ENCODE results near the gene LSP1. TPM values are rescaled to one million over a fixed set of nuclear protein-coding genes. Genes with fewer than 3 reads are reported as not detected.

The LSP1 gene
- total and polyA plus RNA-seq, 2 of the 8 experiments (the other 6 are each of a cell fraction or from before 2014, with no cell fraction given): 0.03 TPM; not detected in 1

GRCh38 chr11:1810761-1811160 is 42.1 kb upstream of the LSP1 start (continued):
- TF ChIP-seq, protein P1, sequence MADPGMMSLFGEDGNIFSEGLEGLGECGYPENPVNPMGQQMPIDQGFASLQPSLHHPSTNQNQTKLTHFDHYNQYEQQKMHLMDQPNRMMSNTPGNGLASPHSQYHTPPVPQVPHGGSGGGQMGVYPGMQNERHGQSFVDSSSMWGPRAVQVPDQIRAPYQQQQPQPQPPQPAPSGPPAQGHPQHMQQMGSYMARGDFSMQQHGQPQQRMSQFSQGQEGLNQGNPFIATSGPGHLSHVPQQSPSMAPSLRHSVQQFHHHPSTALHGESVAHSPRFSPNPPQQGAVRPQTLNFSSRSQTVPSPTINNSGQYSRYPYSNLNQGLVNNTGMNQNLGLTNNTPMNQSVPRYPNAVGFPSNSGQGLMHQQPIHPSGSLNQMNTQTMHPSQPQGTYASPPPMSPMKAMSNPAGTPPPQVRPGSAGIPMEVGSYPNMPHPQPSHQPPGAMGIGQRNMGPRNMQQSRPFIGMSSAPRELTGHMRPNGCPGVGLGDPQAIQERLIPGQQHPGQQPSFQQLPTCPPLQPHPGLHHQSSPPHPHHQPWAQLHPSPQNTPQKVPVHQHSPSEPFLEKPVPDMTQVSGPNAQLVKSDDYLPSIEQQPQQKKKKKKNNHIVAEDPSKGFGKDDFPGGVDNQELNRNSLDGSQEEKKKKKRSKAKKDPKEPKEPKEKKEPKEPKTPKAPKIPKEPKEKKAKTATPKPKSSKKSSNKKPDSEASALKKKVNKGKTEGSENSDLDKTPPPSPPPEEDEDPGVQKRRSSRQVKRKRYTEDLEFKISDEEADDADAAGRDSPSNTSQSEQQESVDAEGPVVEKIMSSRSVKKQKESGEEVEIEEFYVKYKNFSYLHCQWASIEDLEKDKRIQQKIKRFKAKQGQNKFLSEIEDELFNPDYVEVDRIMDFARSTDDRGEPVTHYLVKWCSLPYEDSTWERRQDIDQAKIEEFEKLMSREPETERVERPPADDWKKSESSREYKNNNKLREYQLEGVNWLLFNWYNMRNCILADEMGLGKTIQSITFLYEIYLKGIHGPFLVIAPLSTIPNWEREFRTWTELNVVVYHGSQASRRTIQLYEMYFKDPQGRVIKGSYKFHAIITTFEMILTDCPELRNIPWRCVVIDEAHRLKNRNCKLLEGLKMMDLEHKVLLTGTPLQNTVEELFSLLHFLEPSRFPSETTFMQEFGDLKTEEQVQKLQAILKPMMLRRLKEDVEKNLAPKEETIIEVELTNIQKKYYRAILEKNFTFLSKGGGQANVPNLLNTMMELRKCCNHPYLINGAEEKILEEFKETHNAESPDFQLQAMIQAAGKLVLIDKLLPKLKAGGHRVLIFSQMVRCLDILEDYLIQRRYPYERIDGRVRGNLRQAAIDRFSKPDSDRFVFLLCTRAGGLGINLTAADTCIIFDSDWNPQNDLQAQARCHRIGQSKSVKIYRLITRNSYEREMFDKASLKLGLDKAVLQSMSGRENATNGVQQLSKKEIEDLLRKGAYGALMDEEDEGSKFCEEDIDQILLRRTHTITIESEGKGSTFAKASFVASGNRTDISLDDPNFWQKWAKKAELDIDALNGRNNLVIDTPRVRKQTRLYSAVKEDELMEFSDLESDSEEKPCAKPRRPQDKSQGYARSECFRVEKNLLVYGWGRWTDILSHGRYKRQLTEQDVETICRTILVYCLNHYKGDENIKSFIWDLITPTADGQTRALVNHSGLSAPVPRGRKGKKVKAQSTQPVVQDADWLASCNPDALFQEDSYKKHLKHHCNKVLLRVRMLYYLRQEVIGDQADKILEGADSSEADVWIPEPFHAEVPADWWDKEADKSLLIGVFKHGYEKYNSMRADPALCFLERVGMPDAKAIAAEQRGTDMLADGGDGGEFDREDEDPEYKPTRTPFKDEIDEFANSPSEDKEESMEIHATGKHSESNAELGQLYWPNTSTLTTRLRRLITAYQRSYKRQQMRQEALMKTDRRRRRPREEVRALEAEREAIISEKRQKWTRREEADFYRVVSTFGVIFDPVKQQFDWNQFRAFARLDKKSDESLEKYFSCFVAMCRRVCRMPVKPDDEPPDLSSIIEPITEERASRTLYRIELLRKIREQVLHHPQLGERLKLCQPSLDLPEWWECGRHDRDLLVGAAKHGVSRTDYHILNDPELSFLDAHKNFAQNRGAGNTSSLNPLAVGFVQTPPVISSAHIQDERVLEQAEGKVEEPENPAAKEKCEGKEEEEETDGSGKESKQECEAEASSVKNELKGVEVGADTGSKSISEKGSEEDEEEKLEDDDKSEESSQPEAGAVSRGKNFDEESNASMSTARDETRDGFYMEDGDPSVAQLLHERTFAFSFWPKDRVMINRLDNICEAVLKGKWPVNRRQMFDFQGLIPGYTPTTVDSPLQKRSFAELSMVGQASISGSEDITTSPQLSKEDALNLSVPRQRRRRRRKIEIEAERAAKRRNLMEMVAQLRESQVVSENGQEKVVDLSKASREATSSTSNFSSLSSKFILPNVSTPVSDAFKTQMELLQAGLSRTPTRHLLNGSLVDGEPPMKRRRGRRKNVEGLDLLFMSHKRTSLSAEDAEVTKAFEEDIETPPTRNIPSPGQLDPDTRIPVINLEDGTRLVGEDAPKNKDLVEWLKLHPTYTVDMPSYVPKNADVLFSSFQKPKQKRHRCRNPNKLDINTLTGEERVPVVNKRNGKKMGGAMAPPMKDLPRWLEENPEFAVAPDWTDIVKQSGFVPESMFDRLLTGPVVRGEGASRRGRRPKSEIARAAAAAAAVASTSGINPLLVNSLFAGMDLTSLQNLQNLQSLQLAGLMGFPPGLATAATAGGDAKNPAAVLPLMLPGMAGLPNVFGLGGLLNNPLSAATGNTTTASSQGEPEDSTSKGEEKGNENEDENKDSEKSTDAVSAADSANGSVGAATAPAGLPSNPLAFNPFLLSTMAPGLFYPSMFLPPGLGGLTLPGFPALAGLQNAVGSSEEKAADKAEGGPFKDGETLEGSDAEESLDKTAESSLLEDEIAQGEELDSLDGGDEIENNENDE (IDR thresholded peaks at IDR 0.05; ENCODE audit: insufficient replicate concordance, low read length): no peak
- TF ChIP-seq PHF8 (conservative IDR thresholded peaks at IDR 0.05; ENCODE audit: low read depth, low read length) (no peak), POU5F1 (IDR thresholded peaks at IDR 0.05; ENCODE audit: low read depth, low read length) (no peak), RXRA (IDR thresholded peaks at IDR 0.05; ENCODE audit: insufficient read depth, low read depth, low read length) (no peak), SP1 (IDR thresholded peaks at IDR 0.05; ENCODE audit: low read depth, low read length) (no peak), CHD2 (IDR thresholded peaks at IDR 0.05; ENCODE audit: low read length) (no peak), SIN3A (conservative IDR thresholded peaks at IDR 0.05 in 1 of 2, IDR thresholded peaks at IDR 0.05 in 1 of 2; ENCODE audit: low read depth in 1 of 2, low read length in 2 of 2) (no peak), SAP30 (IDR thresholded peaks at IDR 0.05; ENCODE audit: insufficient read depth, insufficient replicate concordance, low read length) (no peak), CTBP2 (IDR thresholded peaks at IDR 0.05; ENCODE audit: borderline replicate concordance, insufficient read depth, insufficient read length, low read length) (no peak), FOSL1 (IDR thresholded peaks at IDR 0.05; ENCODE audit: insufficient read depth, low read depth, low read length) (no peak), EP300 (IDR thresholded peaks at IDR 0.05; ENCODE audit: borderline replicate concordance in 1 of 2, low read depth in 2 of 2, low read length in 2 of 2) (no peak)

Data from H1 (cell line).